ENCODE results near the gene CHD9NB. TPM values are rescaled to one million over a fixed set of nuclear protein-coding genes. Genes with fewer than 3 reads are reported as not detected.

The CHD9NB gene
- total RNA-seq, 1 donor from 2014 or later: 1.9 TPM

GRCh38 chr16:53024045-53024444, 28.7 kb downstream of the CHD9NB start:
- no peak for DNase-seq

GRCh38 chr16:53022374-53022773, 30.3 kb downstream of the CHD9NB start:
- peak; percentile 71 for DNase-seq

- no peak for DNase-seq
Measured at GRCh38 chr16:53018834-53019416, 33.8 kb downstream of the CHD9NB start.

- no peak for DNase-seq
Measured at GRCh38 chr16:53014287-53014686, 38.4 kb downstream of the CHD9NB start.

- no peak for DNase-seq
Measured at GRCh38 chr16:53007095-53007494, 45.6 kb downstream of the CHD9NB start.

- no peak for DNase-seq
Measured at GRCh38 chr16:52997922-52998321, 54.8 kb downstream of the CHD9NB start.

- no peak for DNase-seq
Measured at GRCh38 chr16:52994942-52995341, 57.8 kb downstream of the CHD9NB start.

- DNase-seq: no peak
Measured at GRCh38 chr16:52993179-52993578, 59.5 kb downstream of the CHD9NB start.

GRCh38 chr16:52991572-52991971, 61.1 kb downstream of the CHD9NB start:
- DNase-seq: no peak

Other genes starting within 250 kb of the CHD9NB start
- gene CHD9, start 2.1 kb upstream of the CHD9NB start, total RNA-seq: 51.1 and 95.0 TPM in 2 replicates